Measurements from ENCODE around the gene ARHGAP15.
"Not testable (repeated sequence)": the region's sequence is repeated elsewhere in the genome, so short reads cannot be mapped to it uniquely, and the experiment has no call there.

The ARHGAP15 gene

GRCh38 chr2:143529118-143529720, 400.0 kb downstream of the ARHGAP15 start:
- no peak for DNase-seq (ENCODE audit: low read depth)
- TF ChIP-seq CTCF (IDR thresholded peaks at IDR 0.05; ENCODE audit: control insufficient read depth, insufficient read depth, low read depth, low read length, missing control alignments), result no peak
- H3K4me3 ChIP-seq (ENCODE audit: control insufficient read depth, low read depth, low read length), result no peak overlapping the region

- no peak for DNase-seq (ENCODE audit: low read depth)
- no peak for TF ChIP-seq CTCF (IDR thresholded peaks at IDR 0.05; ENCODE audit: control insufficient read depth, insufficient read depth, low read depth, low read length, missing control alignments)
- no peak overlapping the region for H3K4me3 ChIP-seq (ENCODE audit: control insufficient read depth, low read depth, low read length)
Measured at GRCh38 chr2:143530758-143531157, 401.5 kb downstream of the ARHGAP15 start.

- H3K4me3 ChIP-seq (ENCODE audit: control insufficient read depth, low read depth, low read length), result no peak overlapping the region
- TF ChIP-seq CTCF (IDR thresholded peaks at IDR 0.05; ENCODE audit: control insufficient read depth, insufficient read depth, low read depth, low read length, missing control alignments), result no peak
- no peak for DNase-seq (ENCODE audit: low read depth)
Measured at GRCh38 chr2:143532061-143532460, 402.8 kb downstream of the ARHGAP15 start.

- no peak overlapping the region for H3K4me3 ChIP-seq (ENCODE audit: control insufficient read depth, low read depth, low read length)
- no peak for DNase-seq (ENCODE audit: low read depth)
- no peak for TF ChIP-seq CTCF (IDR thresholded peaks at IDR 0.05; ENCODE audit: control insufficient read depth, insufficient read depth, low read depth, low read length, missing control alignments)
Measured at GRCh38 chr2:143533846-143534245, 404.6 kb downstream of the ARHGAP15 start.

GRCh38 chr2:143535802-143536201, 406.6 kb downstream of the ARHGAP15 start:
- no peak for DNase-seq (ENCODE audit: low read depth)

GRCh38 chr2:143541899-143542298, 412.7 kb downstream of the ARHGAP15 start:
- DNase-seq (ENCODE audit: low read depth), result not testable (repeated sequence)

More at GRCh38 chr2:143535802-143536201, 406.6 kb downstream of the ARHGAP15 start:
- TF ChIP-seq CTCF (IDR thresholded peaks at IDR 0.05; ENCODE audit: control insufficient read depth, insufficient read depth, low read depth, low read length, missing control alignments), result no peak
- H3K4me3 ChIP-seq (ENCODE audit: control insufficient read depth, low read depth, low read length), result no peak overlapping the region

GRCh38 chr2:143545059-143545948, 416.1 kb downstream of the ARHGAP15 start:
- DNase-seq (ENCODE audit: low read depth), result no peak
- no peak overlapping the region for H3K4me3 ChIP-seq (ENCODE audit: control insufficient read depth, low read depth, low read length)
- TF ChIP-seq CTCF (IDR thresholded peaks at IDR 0.05; ENCODE audit: control insufficient read depth, insufficient read depth, low read depth, low read length, missing control alignments), result no peak

More at GRCh38 chr2:143541899-143542298, 412.7 kb downstream of the ARHGAP15 start:
- not testable (repeated sequence) for H3K4me3 ChIP-seq (ENCODE audit: control insufficient read depth, low read depth, low read length)

All from AG09309 (cell line).